Measurements from ENCODE around the gene TADA2A.

GRCh38 chr17:37438141-37438540 lies 31.5 kb downstream of the TADA2A start:
- TF ChIP-seq GATA3 (IDR thresholded peaks at IDR 0.05; ENCODE audit: low read depth, low read length), result no peak
- TF ChIP-seq GATA2 (IDR thresholded peaks at IDR 0.05; ENCODE audit: low read depth, low read length), result no peak
